Fibroblast of the aortic adventitia (primary cell): ENCODE data around the gene TGM6. TPM values are rescaled to one million over a fixed set of nuclear protein-coding genes. Genes with fewer than 3 reads are reported as not detected.
A peak's percentile ranks its signal among the peaks of the same experiment; 100 is the strongest.

Experiments used
- DNase-seq: peaks from one replicate; pipeline ENCODE4 v3.0.0-alpha.2; 2010; ENCODE audit warnings: low read depth
- H3K4me3 ChIP-seq: 2 replicates; pipeline ENCODE4 v1.5.1; 2011; ENCODE audit warnings: low read depth, mild to moderate bottlenecking, control low read depth, low read length, moderate library complexity
- total RNA-seq: library from RNA; depleted of rRNA; stranded (reverse); fragments of >200 nt; gene quantifications from 2 replicates; pipeline ENCODE4 v1.2.3, GENCODE V29; 2012; ENCODE audit warnings: low replicate concordance
- TF ChIP-seq, protein P1 (sequence below): IDR thresholded peaks from 2 replicates; pipeline ENCODE4 v1.5.1; 2011; ENCODE audit warnings: mild to moderate bottlenecking, low read length, control low read depth, inconsistent platforms; ENCODE audit not compliant: insufficient read depth

TGM6 gene
- total RNA-seq, 1 donor, result not detected

- TF ChIP-seq, protein P1, sequence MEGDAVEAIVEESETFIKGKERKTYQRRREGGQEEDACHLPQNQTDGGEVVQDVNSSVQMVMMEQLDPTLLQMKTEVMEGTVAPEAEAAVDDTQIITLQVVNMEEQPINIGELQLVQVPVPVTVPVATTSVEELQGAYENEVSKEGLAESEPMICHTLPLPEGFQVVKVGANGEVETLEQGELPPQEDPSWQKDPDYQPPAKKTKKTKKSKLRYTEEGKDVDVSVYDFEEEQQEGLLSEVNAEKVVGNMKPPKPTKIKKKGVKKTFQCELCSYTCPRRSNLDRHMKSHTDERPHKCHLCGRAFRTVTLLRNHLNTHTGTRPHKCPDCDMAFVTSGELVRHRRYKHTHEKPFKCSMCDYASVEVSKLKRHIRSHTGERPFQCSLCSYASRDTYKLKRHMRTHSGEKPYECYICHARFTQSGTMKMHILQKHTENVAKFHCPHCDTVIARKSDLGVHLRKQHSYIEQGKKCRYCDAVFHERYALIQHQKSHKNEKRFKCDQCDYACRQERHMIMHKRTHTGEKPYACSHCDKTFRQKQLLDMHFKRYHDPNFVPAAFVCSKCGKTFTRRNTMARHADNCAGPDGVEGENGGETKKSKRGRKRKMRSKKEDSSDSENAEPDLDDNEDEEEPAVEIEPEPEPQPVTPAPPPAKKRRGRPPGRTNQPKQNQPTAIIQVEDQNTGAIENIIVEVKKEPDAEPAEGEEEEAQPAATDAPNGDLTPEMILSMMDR, result no peak
- no peak for DNase-seq
- H3K4me3 ChIP-seq, result no peak overlapping the region
Observed at GRCh38 chr20:2465100-2465499, 84.4 kb downstream of the TGM6 start.

- DNase-seq, result no peak
- H3K4me3 ChIP-seq, result no peak overlapping the region
- TF ChIP-seq, protein P1, result no peak
Observed at GRCh38 chr20:2467412-2467811, 86.7 kb downstream of the TGM6 start.

GRCh38 chr20:2468581-2469407 lies 88.1 kb downstream of the TGM6 start:
- DNase-seq, result peak; percentile 25
- TF ChIP-seq, protein P1, result no peak
- H3K4me3 ChIP-seq, result peak overlapping the region; percentile 83

DNA sequence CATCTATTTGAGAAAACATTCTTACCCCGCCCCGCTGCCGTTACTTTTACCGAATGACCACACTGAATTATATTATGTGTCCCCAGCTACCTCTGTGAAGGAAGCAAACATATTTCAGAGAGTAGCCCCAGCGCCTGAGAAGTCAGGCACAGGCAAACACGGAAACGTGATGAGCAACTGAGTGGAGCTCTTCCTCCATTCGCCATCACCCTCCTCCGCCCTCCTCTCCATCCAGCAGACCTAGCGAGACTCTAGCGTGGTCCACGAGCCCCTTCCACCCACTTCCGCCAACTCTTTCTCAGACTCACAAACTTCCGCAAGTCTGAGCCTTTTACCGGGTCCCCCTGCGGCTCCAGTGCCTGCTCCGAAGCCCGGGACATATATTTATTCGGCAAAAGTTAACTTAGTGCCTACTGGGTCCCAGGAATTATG lies 89.3 kb downstream of the TGM6 start:
- DNase-seq, result peak; percentile 47
- H3K4me3 ChIP-seq, result peak overlapping the region; percentile 83
- TF ChIP-seq, protein P1, result no peak

GRCh38 chr20:2470423-2471193 lies 89.9 kb downstream of the TGM6 start, which contains the start of gene SNRPB:
TSS of gene SNRPB (minus strand) at chr20:2470789. CDS start at chr20:2470690, 99 bp downstream.
- peak within 1 kb of the TSS; percentile 83 for H3K4me3 ChIP-seq
- TF ChIP-seq, protein P1, result no peak
- DNase-seq, result peak; percentile 100

GRCh38 chr20:2473516-2473915 lies 92.8 kb downstream of the TGM6 start:
- peak; percentile 95 for DNase-seq
- TF ChIP-seq, protein P1, result no peak
- H3K4me3 ChIP-seq, result no peak overlapping the region
